ENCODE data around the gene SEMA6C.

The SEMA6C gene

GRCh38 chr1:151132335-151133017 is 14.0 kb downstream of the SEMA6C start:
- no peak overlapping the region for H3K27ac ChIP-seq
- TF ChIP-seq CTCF (conservative IDR thresholded peaks at IDR 0.05) = no peak

GRCh38 chr1:151131701-151132334 is 14.6 kb downstream of the SEMA6C start:
- no peak overlapping the region for H3K27ac ChIP-seq
- no peak for TF ChIP-seq CTCF (conservative IDR thresholded peaks at IDR 0.05)

GRCh38 chr1:151130987-151131586 is 15.3 kb downstream of the SEMA6C start:
- H3K27ac ChIP-seq = no peak overlapping the region
- no peak for TF ChIP-seq CTCF (conservative IDR thresholded peaks at IDR 0.05)

- H3K27ac ChIP-seq = no peak overlapping the region
- no peak for TF ChIP-seq CTCF (conservative IDR thresholded peaks at IDR 0.05)
Measured at GRCh38 chr1:151128800-151129199, 17.6 kb downstream of the SEMA6C start.

GRCh38 chr1:151124763-151125403 is 21.5 kb downstream of the SEMA6C start:
- H3K27ac ChIP-seq = no peak overlapping the region
- TF ChIP-seq CTCF (conservative IDR thresholded peaks at IDR 0.05) = no peak

- no peak overlapping the region for H3K27ac ChIP-seq
- no peak for TF ChIP-seq CTCF (conservative IDR thresholded peaks at IDR 0.05)
Measured at GRCh38 chr1:151113877-151114276, 32.6 kb downstream of the SEMA6C start.

GRCh38 chr1:151108331-151108730 is 38.1 kb downstream of the SEMA6C start:
- TF ChIP-seq CTCF (conservative IDR thresholded peaks at IDR 0.05) = no peak
- H3K27ac ChIP-seq = no peak overlapping the region

Measured in VCaP (cell line).